NCI-H748 (cell line): ENCODE data around the gene SOAT1.
"Not testable (repeated sequence)": the region's sequence is repeated elsewhere in the genome, so short reads cannot be mapped to it uniquely, and the experiment has no call there.

Source experiments
- DNase-seq: peaks from one replicate; lab custom pipeline; 2025; ENCODE audit not compliant: unreplicated experiment; lab: John Stamatoyannopoulos, UW

The SOAT1 gene

GRCh38 chr1:179293340-179294327, at the start of gene SOAT1:
Gene SOAT1 (plus strand): TSS chr1:179293797. CDS start chr1:179302685, 8,888 bp downstream.
- DNase-seq: peak; percentile 92

- not testable (repeated sequence) for DNase-seq
Measured at GRCh38 chr1:179245426-179245825, 48.2 kb upstream of the SOAT1 start.

GRCh38 chr1:179247923-179248322, 45.7 kb upstream of the SOAT1 start:
- DNase-seq: no peak

GRCh38 chr1:179251675-179252074, 41.9 kb upstream of the SOAT1 start:
- DNase-seq: peak; percentile 24

- no peak for DNase-seq
Measured at GRCh38 chr1:179252606-179253005, 41.0 kb upstream of the SOAT1 start.

GRCh38 chr1:179253286-179253972, 40.2 kb upstream of the SOAT1 start:
- DNase-seq: no peak

GRCh38 chr1:179262183-179262582, 31.4 kb upstream of the SOAT1 start:
- DNase-seq: no peak

GRCh38 chr1:179263121-179263520, 30.5 kb upstream of the SOAT1 start:
- DNase-seq: no peak

- DNase-seq: no peak
Measured at GRCh38 chr1:179264507-179264906, 29.1 kb upstream of the SOAT1 start.

- no peak for DNase-seq
Measured at GRCh38 chr1:179269071-179269470, 24.5 kb upstream of the SOAT1 start.

GRCh38 chr1:179274424-179274823, 19.2 kb upstream of the SOAT1 start:
- not testable (repeated sequence) for DNase-seq

- no peak for DNase-seq
Measured at GRCh38 chr1:179278920-179279319, 14.7 kb upstream of the SOAT1 start.

- no peak for DNase-seq
Measured at GRCh38 chr1:179283992-179284391, 9.6 kb upstream of the SOAT1 start.

- DNase-seq: no peak
Measured at GRCh38 chr1:179287946-179288345, 5.7 kb upstream of the SOAT1 start.

GRCh38 chr1:179288977-179289376, 4.6 kb upstream of the SOAT1 start:
- DNase-seq: no peak

GRCh38 chr1:179295164-179295755, 1.7 kb downstream of the SOAT1 start:
- DNase-seq: no peak

- DNase-seq: no peak
Measured at GRCh38 chr1:179296356-179297104, 2.9 kb downstream of the SOAT1 start.

- no peak for DNase-seq
Measured at GRCh38 chr1:179297105-179297378, 3.4 kb downstream of the SOAT1 start.

- DNase-seq: no peak
Measured at GRCh38 chr1:179298952-179299351, 5.4 kb downstream of the SOAT1 start.

- no peak for DNase-seq
Measured at GRCh38 chr1:179300112-179300511, 6.5 kb downstream of the SOAT1 start.

- no peak for DNase-seq
Measured at GRCh38 chr1:179302070-179302469, 8.5 kb downstream of the SOAT1 start.
